ENCODE results near the gene DHX34. TPM values are rescaled to one million over a fixed set of nuclear protein-coding genes. Genes with fewer than 3 reads are reported as not detected.

The DHX34 gene
- total and polyA plus RNA-seq, 9 of the 15 experiments (the other 6 are each of a cell fraction or from before 2014, with no cell fraction given), result 0.36 to 42.0 (median 15.0) TPM

DNA sequence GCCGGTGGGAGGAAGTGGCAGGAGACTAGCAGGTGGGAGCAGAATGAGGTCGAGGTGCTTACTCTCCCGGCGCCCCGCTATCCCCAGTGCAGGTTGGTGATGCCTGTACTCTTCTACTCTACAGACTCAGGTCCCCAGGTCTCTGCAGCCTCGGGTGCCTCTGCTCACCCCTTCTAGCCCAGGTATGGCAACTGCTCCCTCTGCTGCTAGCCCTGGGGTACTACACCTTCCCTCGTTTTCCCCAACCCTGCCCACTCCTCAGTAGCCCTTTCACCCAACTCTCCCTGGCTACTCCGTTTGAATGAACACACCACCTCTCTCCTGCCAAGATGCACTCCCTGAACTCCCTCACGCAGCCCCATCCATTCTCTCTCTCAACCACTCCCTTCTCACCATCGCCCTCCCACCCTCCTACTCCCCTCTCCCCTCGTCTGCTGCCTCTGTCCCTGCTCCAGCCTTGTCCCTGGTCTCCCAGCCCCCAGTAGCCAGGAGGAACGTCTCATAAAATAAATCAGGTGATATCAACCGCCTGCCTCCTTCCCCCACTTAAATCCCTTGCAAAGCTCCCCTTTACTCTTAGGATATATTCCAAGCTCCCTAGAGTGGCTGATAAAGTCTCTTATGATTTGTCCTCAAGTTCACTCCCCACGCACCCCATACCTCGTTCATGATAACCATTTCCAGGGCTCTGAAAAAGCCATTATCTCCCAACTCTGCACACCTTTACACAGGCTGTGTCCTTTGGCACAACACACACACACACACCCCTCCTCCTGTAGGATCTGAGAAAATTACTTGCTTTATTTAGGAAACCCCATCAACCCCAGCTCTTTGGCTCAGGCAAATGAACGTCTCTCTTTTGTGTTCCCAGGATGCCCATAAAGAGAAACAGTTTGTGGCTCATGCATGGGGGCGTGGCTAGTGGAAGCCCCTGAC is 78.4 kb downstream of the DHX34 start (continued):
- TF ChIP-seq ELF4 (CRISPR knock-in tag; IDR thresholded peaks at IDR 0.05) (peak; percentile 67; the same call in 1 of the 2 replicates), CC2D1A (IDR thresholded peaks at IDR 0.05) (peak; percentile 76), HIVEP1 (CRISPR knock-in tag; IDR thresholded peaks at IDR 0.05) (no peak), NR3C1 (CRISPR knock-in tag; IDR thresholded peaks at IDR 0.05) (no peak), ZBTB7A (IDR thresholded peaks at IDR 0.05; ENCODE audit: borderline replicate concordance, control insufficient read depth, low read depth, low read length) (peak; percentile 47; the same call in 1 of the 2 replicates), ATF2 (CRISPR knock-in tag; IDR thresholded peaks at IDR 0.05) (no peak), TAF15 (IDR thresholded peaks at IDR 0.05; ENCODE audit: low read depth, low read length) (no peak), ZNF583 (CRISPR knock-in tag; IDR thresholded peaks at IDR 0.05) (no peak), CEBPZ (IDR thresholded peaks at IDR 0.05; ENCODE audit: borderline replicate concordance, low read depth, low read length) (no peak), TBL1XR1 (IDR thresholded peaks at IDR 0.05; ENCODE audit: low read length in 2 of 2) (no peak), SPI1 (IDR thresholded peaks at IDR 0.05; ENCODE audit: borderline replicate concordance, low read depth, low read length) (0 out of 2 replicates have a peak, but pooled peaks have one; percentile 11), ZNF239 (CRISPR knock-in tag; IDR thresholded peaks at IDR 0.05) (no peak), MCM5 (IDR thresholded peaks at IDR 0.05; ENCODE audit: low read depth) (no peak), PHF21A (IDR thresholded peaks at IDR 0.05; ENCODE audit: borderline replicate concordance, low read depth) (no peak), CBX8 (IDR thresholded peaks at IDR 0.05; ENCODE audit: borderline replicate concordance, extremely low read depth, low read depth, low read length, poor library complexity, severe bottlenecking) (no peak), RB1 (IDR thresholded peaks at IDR 0.05; ENCODE audit: low read depth) (0 out of 2 replicates have a peak, but pooled peaks have one; percentile 37), SP1 (CRISPR knock-in tag; IDR thresholded peaks at IDR 0.05) (no peak), EHMT2 (IDR thresholded peaks at IDR 0.05) (peak; percentile 40; the same call in 1 of the 2 replicates), JUND (IDR thresholded peaks at IDR 0.05; ENCODE audit: borderline replicate concordance, low read depth, low read length) (no peak), JUND (tag; IDR thresholded peaks at IDR 0.05; ENCODE audit: borderline replicate concordance, low read depth, low read length) (no peak), GTF2F1 (IDR thresholded peaks at IDR 0.05; ENCODE audit: low read depth, low read length) (no peak)
- TF ChIP-seq, protein P1, sequence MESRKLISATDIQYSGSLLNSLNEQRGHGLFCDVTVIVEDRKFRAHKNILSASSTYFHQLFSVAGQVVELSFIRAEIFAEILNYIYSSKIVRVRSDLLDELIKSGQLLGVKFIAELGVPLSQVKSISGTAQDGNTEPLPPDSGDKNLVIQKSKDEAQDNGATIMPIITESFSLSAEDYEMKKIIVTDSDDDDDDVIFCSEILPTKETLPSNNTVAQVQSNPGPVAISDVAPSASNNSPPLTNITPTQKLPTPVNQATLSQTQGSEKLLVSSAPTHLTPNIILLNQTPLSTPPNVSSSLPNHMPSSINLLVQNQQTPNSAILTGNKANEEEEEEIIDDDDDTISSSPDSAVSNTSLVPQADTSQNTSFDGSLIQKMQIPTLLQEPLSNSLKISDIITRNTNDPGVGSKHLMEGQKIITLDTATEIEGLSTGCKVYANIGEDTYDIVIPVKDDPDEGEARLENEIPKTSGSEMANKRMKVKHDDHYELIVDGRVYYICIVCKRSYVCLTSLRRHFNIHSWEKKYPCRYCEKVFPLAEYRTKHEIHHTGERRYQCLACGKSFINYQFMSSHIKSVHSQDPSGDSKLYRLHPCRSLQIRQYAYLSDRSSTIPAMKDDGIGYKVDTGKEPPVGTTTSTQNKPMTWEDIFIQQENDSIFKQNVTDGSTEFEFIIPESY (CRISPR knock-in tag; IDR thresholded peaks at IDR 0.05), result no peak
